Natural killer cell (primary cell): ENCODE measurements around the gene F12. TPM values are rescaled to one million over a fixed set of nuclear protein-coding genes. Genes with fewer than 3 reads are reported as not detected.
A peak's percentile ranks its signal among the peaks of the same experiment; 100 is the strongest.

Source experiments
- ATAC-seq, 3 donors: fragments of 150-1000 bp in 2 of 3; fragments of 200-7000 bp in 1 of 3; cut with Tn5 transposase; 1 replicate in 1 of 3; 2 replicates in 2 of 3; pipeline ENCODE4 v1.10.0; 2021; ENCODE audit warnings: mild to moderate bottlenecking in 2 of 3, moderate library complexity in 2 of 3
- DNase-seq, 2 donors: peaks; one replicate each; pipeline versions ENCODE4 v3.0.0 to v3.0.0-alpha.2; 2013 to 2021; ENCODE audit warnings: mixed read lengths in 1 of 2
- H3K27ac ChIP-seq: one replicate; pipeline ENCODE4 v1.5.1; 2013; ENCODE audit warnings: mild to moderate bottlenecking, low read length
- H3K27me3 ChIP-seq: one replicate; pipeline ENCODE4 v1.6.1; 2013; ENCODE audit warnings: low read length; ENCODE audit not compliant: control insufficient read depth, insufficient read depth
- H3K36me3 ChIP-seq: one replicate; pipeline ENCODE4 v1.6.1; 2013; ENCODE audit warnings: low read length; ENCODE audit not compliant: control insufficient read depth, insufficient read depth
- H3K4me1 ChIP-seq: one replicate; pipeline ENCODE4 v1.6.1; 2013; ENCODE audit warnings: low read length; ENCODE audit not compliant: control insufficient read depth, insufficient read depth
- H3K4me3 ChIP-seq: one replicate; pipeline ENCODE4 v1.5.1; 2013; ENCODE audit warnings: low read length
- H3K9me3 ChIP-seq: one replicate; pipeline ENCODE4 v1.6.1; 2013; ENCODE audit warnings: low read length; ENCODE audit not compliant: control insufficient read depth, insufficient read depth
- H3K27ac Mint-ChIP-seq, 2 donors: one replicate each; pipeline ENCODE4 v1.8.0; 2022; ENCODE audit warnings: mild to moderate bottlenecking in 2 of 2, mixed read lengths in 2 of 2, moderate library complexity in 1 of 2
- H3K27me3 Mint-ChIP-seq, 2 donors: one replicate each; pipeline ENCODE4 v1.8.0; 2022; ENCODE audit warnings: low read depth in 2 of 2, mixed read lengths in 2 of 2
- H3K36me3 Mint-ChIP-seq: one replicate; pipeline ENCODE4 v1.8.0; 2022; ENCODE audit warnings: mixed read lengths
- H3K4me1 Mint-ChIP-seq, 2 donors: one replicate each; pipeline ENCODE4 v1.8.0; 2022; ENCODE audit warnings: mixed read lengths in 2 of 2
- H3K4me3 Mint-ChIP-seq: one replicate; pipeline ENCODE4 v1.8.0; 2022; ENCODE audit warnings: mild to moderate bottlenecking, moderate library complexity, mixed read lengths
- H3K9me3 Mint-ChIP-seq, 2 donors: one replicate each; pipeline ENCODE4 v1.8.0; 2022; ENCODE audit warnings: mixed read lengths in 2 of 2
- WGBS: methylation state at CpG from one replicate; pipeline ENCODE4 v1.1.7; 2013; ENCODE audit warnings: missing lambda C conversion rate; ENCODE audit not compliant: insufficient coverage; 5-methylcytosine and 5-hydroxymethylcytosine counted together
- intact Hi-C: fragments of 100-400 bp; cut with micrococcal nuclease; formaldehyde crosslinking; loops from one replicate; pipeline ENCODE4 v1.14.2; 2022
- total RNA-seq, 4 donors: library from RNA; stranded (reverse); fragments of 120-200 nt in 1 of 4; gene quantifications; one replicate each; pipeline versions ENCODE4 v1.2.3 to v1.2.4, GENCODE V29; 2013 to 2022
- TF ChIP-seq, protein P1 (sequence below): fragments of 200-600 bp; IDR thresholded peaks from one replicate; pipeline ENCODE4 v1.8.0; 2022; ENCODE audit warnings: antibody characterized with exemption

The F12 gene
- total RNA-seq, 3 donors from 2014 or later (not counting 1 experiment from before 2014, with no cell fraction given) = 0.66 to 1.7 (median 0.93) TPM

DNA sequence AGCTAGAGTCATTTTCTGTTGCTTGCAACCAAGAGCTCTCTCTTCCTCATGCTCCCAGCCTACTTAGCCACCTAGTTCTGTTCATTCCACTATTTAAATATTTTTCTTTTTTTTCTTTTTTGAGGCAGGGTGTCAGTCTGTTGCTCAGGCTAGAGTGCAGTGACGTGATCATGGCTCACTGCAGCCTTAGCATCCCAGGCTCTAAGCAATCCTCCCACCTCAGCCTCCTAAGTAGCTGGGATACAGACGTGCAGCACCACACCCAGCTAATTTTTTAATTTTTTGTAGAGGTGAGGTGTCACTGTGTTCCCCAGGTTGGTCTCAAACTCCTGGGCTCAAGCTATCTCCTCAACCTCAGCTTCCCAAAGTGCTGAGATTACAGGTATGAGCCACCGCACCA is 5.1 kb upstream of the F12 start:
- Histone ChIP-seq H3K4me1 (peaks cover 38% of the 10 kb centered on the region), H3K4me3 (no peak overlapping the region), H3K27me3 (no peaks in the 10 kb centered on the region), H3K36me3 (no peaks in the 10 kb centered on the region), H3K9me3 (no peaks in the 10 kb centered on the region), H3K27ac (no peak overlapping the region)
- Mint-ChIP-seq H3K4me3 (no peak overlapping the region), H3K27ac (peak overlapping the region in 1 of 2 donors; percentile 16), H3K4me1 (peaks cover 29 to 40% of the 10 kb centered on the region in 2 donors), H3K27me3 (no peaks in the 10 kb centered on the region), H3K36me3 (no peaks in the 10 kb centered on the region), H3K9me3 (no peaks in the 10 kb centered on the region)
- intact Hi-C loops = no loop called here
- 100% methylated on average over 2 of the region's 3 CpGs for WGBS
- DNase-seq (no peak), ATAC-seq (no peak)
- TF ChIP-seq, protein P1, sequence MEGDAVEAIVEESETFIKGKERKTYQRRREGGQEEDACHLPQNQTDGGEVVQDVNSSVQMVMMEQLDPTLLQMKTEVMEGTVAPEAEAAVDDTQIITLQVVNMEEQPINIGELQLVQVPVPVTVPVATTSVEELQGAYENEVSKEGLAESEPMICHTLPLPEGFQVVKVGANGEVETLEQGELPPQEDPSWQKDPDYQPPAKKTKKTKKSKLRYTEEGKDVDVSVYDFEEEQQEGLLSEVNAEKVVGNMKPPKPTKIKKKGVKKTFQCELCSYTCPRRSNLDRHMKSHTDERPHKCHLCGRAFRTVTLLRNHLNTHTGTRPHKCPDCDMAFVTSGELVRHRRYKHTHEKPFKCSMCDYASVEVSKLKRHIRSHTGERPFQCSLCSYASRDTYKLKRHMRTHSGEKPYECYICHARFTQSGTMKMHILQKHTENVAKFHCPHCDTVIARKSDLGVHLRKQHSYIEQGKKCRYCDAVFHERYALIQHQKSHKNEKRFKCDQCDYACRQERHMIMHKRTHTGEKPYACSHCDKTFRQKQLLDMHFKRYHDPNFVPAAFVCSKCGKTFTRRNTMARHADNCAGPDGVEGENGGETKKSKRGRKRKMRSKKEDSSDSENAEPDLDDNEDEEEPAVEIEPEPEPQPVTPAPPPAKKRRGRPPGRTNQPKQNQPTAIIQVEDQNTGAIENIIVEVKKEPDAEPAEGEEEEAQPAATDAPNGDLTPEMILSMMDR = no peak

DNA sequence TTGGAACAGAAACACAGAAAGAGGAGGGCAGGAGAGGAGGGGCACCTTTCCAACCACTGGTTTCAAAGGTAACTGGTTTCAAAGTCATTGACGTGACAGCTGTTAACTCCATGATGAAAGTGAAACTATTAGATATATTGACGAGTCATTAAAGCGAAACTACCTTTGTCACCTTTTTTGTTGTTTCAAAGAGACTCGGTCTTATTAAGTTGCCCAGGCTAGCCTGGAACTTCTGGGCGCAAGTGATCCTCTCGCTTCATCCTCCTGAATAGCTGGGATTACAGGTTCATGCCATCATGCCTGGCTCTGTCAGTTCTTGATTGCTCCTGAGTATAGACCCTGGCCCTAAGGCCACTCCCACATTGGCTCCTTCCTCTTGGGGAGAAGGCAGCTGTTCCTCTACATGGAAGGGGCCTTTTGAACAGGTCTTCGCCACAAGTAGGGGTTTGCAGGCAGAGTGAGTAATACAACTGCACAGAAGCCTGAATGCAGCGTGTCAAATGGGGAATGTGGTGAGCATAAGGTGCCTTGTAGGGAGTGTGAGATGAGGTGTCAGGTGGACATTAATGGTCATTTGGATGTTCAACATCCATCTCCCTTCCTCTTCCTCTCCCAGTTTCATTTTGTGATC is 3.4 kb upstream of the F12 start:
- intact Hi-C loops = loop anchor here (1.0 kb wide), 1 partner anchor 14 kb away; the partner anchor contains the start of gene GRK6
- H3K27me3 Mint-ChIP-seq = no peaks in the 10 kb centered on the region
- no peaks in the 10 kb centered on the region for H3K9me3 Mint-ChIP-seq
- Histone ChIP-seq H3K27me3 (no peaks in the 10 kb centered on the region), H3K4me3 (no peak overlapping the region), H3K27ac (peak overlapping the region; percentile 0), H3K4me1 (peaks cover 43% of the 10 kb centered on the region), H3K9me3 (no peaks in the 10 kb centered on the region), H3K36me3 (no peaks in the 10 kb centered on the region)
- H3K4me1 Mint-ChIP-seq = peaks cover 36 to 48% of the 10 kb centered on the region in 2 donors
- peak overlapping the region; percentile 78 to 80 for H3K27ac Mint-ChIP-seq
- ATAC-seq (peak; percentile 61 to 69 (median 68)), DNase-seq (peak; percentile 17 to 77)
- peak overlapping the region; percentile 65 for H3K4me3 Mint-ChIP-seq
- 64% methylated on average over 7 of the region's 8 CpGs for WGBS
- no peaks in the 10 kb centered on the region for H3K36me3 Mint-ChIP-seq
- TF ChIP-seq, protein P1 = no peak

DNA sequence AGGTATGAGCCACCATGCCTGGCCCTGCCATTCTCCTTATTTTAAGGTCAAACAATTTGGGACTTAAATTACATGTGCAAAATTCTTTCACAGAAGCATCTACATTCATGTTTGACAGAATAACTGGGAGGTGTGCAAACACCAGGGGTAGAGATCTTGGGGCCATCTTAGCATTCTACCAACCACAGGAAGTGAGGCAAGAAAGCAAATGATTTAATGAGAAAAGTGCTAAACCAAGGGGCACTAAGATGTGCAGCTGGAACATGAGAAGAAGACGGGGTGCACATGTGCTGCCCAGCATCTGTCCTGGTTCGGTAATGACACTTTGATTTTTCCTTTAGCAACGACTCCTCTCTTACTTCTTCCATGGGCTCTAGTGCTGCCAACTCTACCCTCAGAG is 1.2 kb upstream of the F12 start:
- H3K4me3 ChIP-seq = no peak overlapping the region
- H3K27ac Mint-ChIP-seq = peak overlapping the region; percentile 80 to 81
- H3K27me3 Mint-ChIP-seq = no peaks in the 10 kb centered on the region
- H3K27ac ChIP-seq = peak overlapping the region; percentile 62
- no peaks in the 10 kb centered on the region for H3K9me3 Mint-ChIP-seq
- DNase-seq (peak in 1 of 2 donors; percentile 40), ATAC-seq (peak; percentile 67 to 69 (median 68))
- peaks cover 50 to 65% of the 10 kb centered on the region in 2 donors for H3K4me1 Mint-ChIP-seq
- no peaks in the 10 kb centered on the region for H3K36me3 ChIP-seq
- no peaks in the 10 kb centered on the region for H3K27me3 ChIP-seq
- peak overlapping the region; percentile 35 for H3K4me3 Mint-ChIP-seq
- no peaks in the 10 kb centered on the region for H3K36me3 Mint-ChIP-seq
- H3K4me1 ChIP-seq = peaks cover 57% of the 10 kb centered on the region
- H3K9me3 ChIP-seq = no peaks in the 10 kb centered on the region
- intact Hi-C loops = no loop called here
- TF ChIP-seq, protein P1 = no peak
- WGBS = 36% methylated on average over 3 of the region's 3 CpGs

DNA sequence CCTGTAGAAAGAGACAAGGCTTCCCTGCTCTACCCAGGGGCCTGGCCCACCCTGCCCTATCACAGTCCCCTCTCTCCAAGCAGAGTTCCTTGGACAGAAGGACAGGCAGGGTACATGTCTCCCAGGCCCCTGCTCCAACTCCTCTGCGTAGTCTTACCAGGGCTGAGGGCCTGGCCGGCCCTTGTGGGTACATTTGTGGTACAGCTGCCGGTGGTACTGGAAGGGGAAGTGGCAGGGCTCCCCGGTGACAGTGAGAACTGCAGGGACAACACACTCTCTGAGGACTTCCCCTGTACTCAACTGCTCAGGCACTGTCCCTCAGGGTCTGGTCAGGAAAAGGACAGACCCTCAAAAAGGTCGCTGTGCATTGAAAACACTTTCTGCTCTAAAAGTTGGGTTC is 3.6 kb downstream of the F12 start:
- WGBS = 5% methylated on average over 5 of the region's 5 CpGs
- peak overlapping the region; percentile 2 for H3K27ac ChIP-seq
- peaks cover 49 to 58% of the 10 kb centered on the region in 2 donors for H3K4me1 Mint-ChIP-seq

More for the DNA sequence above, 3.6 kb downstream of the F12 start:
- Mint-ChIP-seq H3K27ac (peak overlapping the region; percentile 70 to 84), H3K27me3 (peaks cover 13 to 17% of the 10 kb centered on the region in 2 donors), H3K36me3 (no peaks in the 10 kb centered on the region), H3K9me3 (no peaks in the 10 kb centered on the region), H3K4me3 (peak overlapping the region; percentile 57)
- Histone ChIP-seq H3K4me1 (peaks cover 65% of the 10 kb centered on the region), H3K4me3 (no peak overlapping the region), H3K27me3 (peaks cover 19% of the 10 kb centered on the region), H3K9me3 (no peaks in the 10 kb centered on the region), H3K36me3 (no peaks in the 10 kb centered on the region)
- ATAC-seq (peak; percentile 19 to 42 (median 23)), DNase-seq (peak; percentile 29 to 38)
- intact Hi-C loops = no loop called here
- TF ChIP-seq, protein P1 = no peak
